CD14-positive monocyte (primary cell): ENCODE data around the gene ARID1B. TPM values are rescaled to one million over a fixed set of nuclear protein-coding genes. Genes with fewer than 3 reads are reported as not detected.
"Not testable (repeated sequence)": the region's sequence is repeated elsewhere in the genome, so short reads cannot be mapped to it uniquely, and the experiment has no call there.

Source experiments
- DNase-seq, 3 donors: peaks; one replicate each; pipeline ENCODE4 v3.0.0-alpha.2; 2011 to 2022
- H2AFZ ChIP-seq: 2 replicates; pipeline ENCODE4 v1.6.0; 2012; ENCODE audit warnings: mild to moderate bottlenecking, low read depth, low read length, inconsistent platforms; ENCODE audit not compliant: insufficient read depth, poor library complexity, severe bottlenecking
- H3K27ac ChIP-seq, 2 donors: 1 replicate in 1 of 2; 2 replicates in 1 of 2; pipeline ENCODE4 v1.5.1; 2012 to 2013; ENCODE audit warnings: low read length in 2 of 2, control low read depth in 1 of 2, inconsistent platforms in 1 of 2, low read depth in 1 of 2, mild to moderate bottlenecking in 1 of 2
- H3K27me3 ChIP-seq, 2 donors: one replicate each; pipeline versions ENCODE4 v1.6.0 to v1.6.1; 2011 to 2013; ENCODE audit warnings: low read length in 2 of 2; ENCODE audit not compliant: control insufficient read depth in 2 of 2, insufficient read depth in 2 of 2
- H3K36me3 ChIP-seq, 2 donors: replicated peaks in 1 of 2; 1 replicate in 1 of 2; 2 replicates in 1 of 2; pipeline versions ENCODE4 v1.5.1 to v1.6.1; 2012 to 2013; ENCODE audit warnings: low read length in 2 of 2, control low read depth in 1 of 2, inconsistent platforms in 1 of 2, mild to moderate bottlenecking in 1 of 2; ENCODE audit not compliant: insufficient read depth in 2 of 2, control insufficient read depth in 1 of 2
- H3K4me1 ChIP-seq, 2 donors: 1 replicate in 1 of 2; 2 replicates in 1 of 2; pipeline versions ENCODE4 v1.5.1 to v1.6.1; 2012 to 2013; ENCODE audit warnings: low read length in 2 of 2, control low read depth in 1 of 2, inconsistent platforms in 1 of 2, mild to moderate bottlenecking in 1 of 2, moderate library complexity in 1 of 2; ENCODE audit not compliant: insufficient read depth in 2 of 2, control insufficient read depth in 1 of 2
- H3K4me2 ChIP-seq: replicated peaks from 2 replicates; pipeline ENCODE3; 2012; ENCODE audit warnings: low read length, moderate library complexity, mild to moderate bottlenecking; ENCODE audit not compliant: poor library complexity, severe bottlenecking; ENCODE audit errors: extremely low read depth
- H3K4me3 ChIP-seq, 3 experiments: fragments of 200-600 bp in 1 of 3; sonication (generic) in 1 of 3; replicated peaks in 1 of 3; 1 replicate in 2 of 3; 2 replicates in 1 of 3; pipeline ENCODE4 v1.5.1; 2011 to 2013; ENCODE audit warnings: low read length in 3 of 3, mild to moderate bottlenecking in 3 of 3, control low read depth in 2 of 3, low read depth in 2 of 3, inconsistent platforms in 1 of 3, moderate library complexity in 1 of 3
- H3K79me2 ChIP-seq: 2 replicates; pipeline ENCODE4 v1.6.0; 2012; ENCODE audit warnings: mild to moderate bottlenecking, control low read depth, inconsistent platforms, low read length, moderate library complexity; ENCODE audit not compliant: insufficient read depth
- H3K9ac ChIP-seq: 2 replicates; pipeline ENCODE4 v1.6.0; 2017; ENCODE audit warnings: low read length, mild to moderate bottlenecking; ENCODE audit not compliant: insufficient read depth, poor library complexity, severe bottlenecking
- H3K9me3 ChIP-seq, 2 donors: replicated peaks in 1 of 2; 1 replicate in 1 of 2; 2 replicates in 1 of 2; pipeline versions ENCODE4 v1.5.1 to v1.6.1; 2012 to 2013; ENCODE audit warnings: low read length in 2 of 2, control low read depth in 1 of 2; ENCODE audit not compliant: control insufficient read depth in 1 of 2, insufficient read depth in 1 of 2
- H4K20me1 ChIP-seq: 2 replicates; pipeline ENCODE4 v1.6.0; 2012; ENCODE audit warnings: mild to moderate bottlenecking, low read length, control low read depth, moderate library complexity; ENCODE audit not compliant: insufficient read depth
- H3K27ac Mint-ChIP-seq, 7 donors: one replicate each; pipeline ENCODE4 v1.8.0; 2020; ENCODE audit warnings: mild to moderate bottlenecking in 7 of 7, mixed read lengths in 7 of 7, moderate library complexity in 6 of 7, inconsistent platforms in 2 of 7
- H3K27me3 Mint-ChIP-seq, 3 donors: one replicate each; pipeline ENCODE4 v1.8.0; 2021 to 2022; ENCODE audit warnings: low read depth in 3 of 3, mild to moderate bottlenecking in 3 of 3, mixed read lengths in 3 of 3, moderate library complexity in 3 of 3, inconsistent platforms in 1 of 3
- H3K36me3 Mint-ChIP-seq, 2 donors: one replicate each; pipeline ENCODE4 v1.8.0; 2020; ENCODE audit warnings: mixed read lengths in 2 of 2, inconsistent platforms in 1 of 2, mild to moderate bottlenecking in 1 of 2
- H3K4me1 Mint-ChIP-seq: one replicate; pipeline ENCODE4 v1.8.0; 2020; ENCODE audit warnings: mild to moderate bottlenecking, mixed read lengths
- H3K4me3 Mint-ChIP-seq, 2 donors: one replicate each; pipeline ENCODE4 v1.8.0; 2020; ENCODE audit warnings: mild to moderate bottlenecking in 2 of 2, mixed read lengths in 2 of 2, moderate library complexity in 1 of 2
- H3K9me3 Mint-ChIP-seq, 7 donors: one replicate each; pipeline ENCODE4 v1.8.0; 2020 to 2022; ENCODE audit warnings: mixed read lengths in 7 of 7, mild to moderate bottlenecking in 6 of 7, moderate library complexity in 6 of 7, inconsistent platforms in 2 of 7
- CTCF ChIP-seq: fragments of 200-600 bp; IDR thresholded peaks from one replicate; pipeline ENCODE4 v1.8.0; 2022; ENCODE audit warnings: antibody characterized with exemption, mild to moderate bottlenecking
- WGBS: methylation state at CpG from one replicate; pipeline ENCODE4 v1.1.5; 2013; ENCODE audit warnings: missing lambda C conversion rate; ENCODE audit not compliant: insufficient coverage; 5-methylcytosine and 5-hydroxymethylcytosine counted together
- intact Hi-C, 2 donors: fragments of 100-400 bp; cut with micrococcal nuclease; formaldehyde crosslinking; loops; one replicate each; pipeline versions ENCODE4 v1.15.0 to v1.15.1; 2023
- polyA plus RNA-seq, 3 donors: library from polyadenylated mRNA; depleted of rRNA in 1 of 3; unstranded in 2 of 3; stranded (reverse) in 1 of 3; fragments of 300-500 nt in 2 of 3; fragments of >200 nt in 1 of 3; fragmentation: Illumina TruSeq in 2 of 3; gene quantifications; 1 replicate in 2 of 3; 2 replicates in 1 of 3; pipeline ENCODE4 v1.2.3, GENCODE V29; 2012 to 2021

ARID1B gene
- polyA plus RNA-seq, 3 donors: 3.2 to 22.1 (median 3.8) TPM

- TF ChIP-seq CTCF: no peak
- intact Hi-C loops: no loop called here
- Mint-ChIP-seq H3K27ac (no peak overlapping the region), H3K27me3 (no peaks in the 10 kb centered on the region), H3K4me3 (no peak overlapping the region), H3K9me3 (no peaks in the 10 kb centered on the region), H3K4me1 (peaks cover 3% of the 10 kb centered on the region), H3K36me3 (no peaks in the 10 kb centered on the region)
- WGBS: 87% methylated on average over 3 of the region's 4 CpGs
- no peaks in the 10 kb centered on the region for H3K4me1 ChIP-seq
- no peaks in the 10 kb centered on the region for H3K27me3 ChIP-seq
- H4K20me1 ChIP-seq: peaks cover 91% of the 10 kb centered on the region
- H3K4me3 ChIP-seq: no peak overlapping the region
- H2AFZ ChIP-seq: no peak overlapping the region
- H3K4me2 ChIP-seq: no peak overlapping the region
- H3K9ac ChIP-seq: no peak overlapping the region
- H3K9me3 ChIP-seq: no peaks in the 10 kb centered on the region
- H3K36me3 ChIP-seq: no peaks in the 10 kb centered on the region
- H3K79me2 ChIP-seq: peaks cover 81% of the 10 kb centered on the region
- no peak for DNase-seq
- H3K27ac ChIP-seq: no peak overlapping the region
Observed at GRCh38 chr6:156943816-156944215, 166.6 kb downstream of the ARID1B start.

GRCh38 chr6:156944412-156944811 lies 167.2 kb downstream of the ARID1B start:
- Histone ChIP-seq H3K4me2 (no peak overlapping the region), H3K27me3 (no peaks in the 10 kb centered on the region), H3K9me3 (no peaks in the 10 kb centered on the region), H3K27ac (no peak overlapping the region), H2AFZ (no peak overlapping the region), H3K9ac (no peak overlapping the region), H4K20me1 (peaks cover 95% of the 10 kb centered on the region), H3K4me3 (no peak overlapping the region), H3K36me3 (no peaks in the 10 kb centered on the region), H3K4me1 (no peaks in the 10 kb centered on the region), H3K79me2 (peaks cover 83% of the 10 kb centered on the region)
- TF ChIP-seq CTCF: no peak
- Mint-ChIP-seq H3K4me1 (peaks cover 3% of the 10 kb centered on the region), H3K4me3 (no peak overlapping the region), H3K27ac (no peak overlapping the region), H3K36me3 (no peaks in the 10 kb centered on the region), H3K9me3 (no peaks in the 10 kb centered on the region), H3K27me3 (no peaks in the 10 kb centered on the region)
- intact Hi-C loops: no loop called here
- 100% methylated on average over 1 of the region's 6 CpGs for WGBS
- no peak for DNase-seq

GRCh38 chr6:156945789-156946172 lies 168.6 kb downstream of the ARID1B start:
- Histone ChIP-seq H3K79me2 (peaks cover 85% of the 10 kb centered on the region), H4K20me1 (peaks cover 99% of the 10 kb centered on the region)
- 100% methylated on average over 4 of the region's 6 CpGs for WGBS
- H3K9me3 ChIP-seq, H3K4me2 ChIP-seq, H3K36me3 ChIP-seq, H3K4me3 ChIP-seq, H3K27ac ChIP-seq, H3K9me3 Mint-ChIP-seq, H3K9ac ChIP-seq, H2AFZ ChIP-seq, H3K4me1 ChIP-seq, H3K36me3 Mint-ChIP-seq, intact Hi-C loops, H3K4me1 Mint-ChIP-seq, H3K27me3 ChIP-seq, H3K27me3 Mint-ChIP-seq, H3K4me3 Mint-ChIP-seq, DNase-seq: not testable (repeated sequence)
- peak overlapping the region in 2 of 7 donors; percentile 16 to 48 for H3K27ac Mint-ChIP-seq
